ENCODE results near the gene OR52E5.

Gene OR52E5

DNA sequence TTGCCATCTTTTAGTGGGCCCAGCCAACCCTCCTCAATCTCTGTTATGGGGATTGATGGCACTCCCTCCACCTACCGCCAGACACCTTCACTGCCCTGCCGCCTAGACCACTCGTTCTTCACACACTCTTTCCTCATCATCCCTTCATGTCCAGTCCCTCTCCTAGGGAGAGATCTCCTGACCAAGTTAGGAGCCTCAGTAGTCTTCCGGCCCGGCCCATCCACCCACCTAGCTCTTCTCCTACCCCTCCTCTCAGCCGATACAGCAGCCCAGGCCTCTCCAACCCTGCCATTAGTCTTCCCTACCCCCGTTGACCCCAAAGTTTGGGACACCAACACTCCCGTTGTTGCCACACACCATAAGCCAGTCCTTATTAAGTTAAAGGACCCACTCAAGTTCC is 38.1 kb downstream of the OR52E5 start:
- POLR2A ChIA-PET, result no interaction called here

DNA sequence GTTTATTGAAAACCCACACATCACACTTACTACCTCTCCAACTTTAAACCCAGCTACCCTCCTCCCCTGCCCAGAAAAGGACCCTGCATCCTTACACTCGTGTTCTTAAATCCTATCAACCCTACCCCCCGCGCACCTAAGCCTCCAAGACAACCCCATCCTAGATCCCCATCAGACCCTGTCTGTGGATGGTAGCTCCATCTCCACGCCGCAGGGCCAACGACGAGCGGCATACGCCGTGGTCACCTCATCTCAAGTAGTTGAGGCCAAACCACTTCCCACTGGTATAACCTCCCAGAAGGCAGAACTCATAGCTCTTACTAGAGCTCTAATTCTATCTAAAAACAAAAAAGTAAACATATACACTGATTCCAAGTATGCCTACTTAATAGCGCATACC is 39.7 kb downstream of the OR52E5 start:
- 100% methylated on average over 6 of the region's 11 CpGs for WGBS (ENCODE audit: insufficient coverage)
- ChIA-PET CTCF (no interaction called here), POLR2A (no interaction called here)
- Histone ChIP-seq H3K4me1 (ENCODE audit: control extremely low read depth in 1 of 4, control insufficient read depth in 4 of 4, insufficient read depth in 4 of 4, low read length in 3 of 4) (no peaks in the 10 kb centered on the region), H3K9me3 (ENCODE audit: control extremely low read depth in 1 of 5, control insufficient read depth in 4 of 5, insufficient read depth in 2 of 5, low read depth in 1 of 5, low read length in 4 of 5) (peaks cover 0 to 9% (median 1%) of the 10 kb centered on the region in 5 experiments), H3K4me3 (ENCODE audit: control insufficient read depth in 1 of 7, extremely low read depth in 1 of 7, insufficient read depth in 4 of 7, low read depth in 2 of 7, low read length in 6 of 7) (no peak overlapping the region), H3K27me3 (replicated peaks in 2 of 5; ENCODE audit: control insufficient read depth in 4 of 5, insufficient read depth in 5 of 5, low read length in 4 of 5) (no peaks in the 10 kb centered on the region), H3K27ac (ENCODE audit: insufficient read depth in 1 of 2, low read depth in 1 of 2, low read length in 2 of 2, poor library complexity in 1 of 2, severe bottlenecking in 2 of 2) (no peak overlapping the region), H3K36me3 (ENCODE audit: control insufficient read depth in 4 of 4, insufficient read depth in 4 of 4, low read length in 3 of 4) (no peaks in the 10 kb centered on the region)
- no peak for DNase-seq

More for the DNA sequence above, 38.1 kb downstream of the OR52E5 start:
- Histone ChIP-seq H3K27me3 (replicated peaks in 2 of 5; ENCODE audit: control insufficient read depth in 4 of 5, insufficient read depth in 5 of 5, low read length in 4 of 5) (no peaks in the 10 kb centered on the region), H3K9me3 (ENCODE audit: control extremely low read depth in 1 of 5, control insufficient read depth in 4 of 5, insufficient read depth in 2 of 5, low read depth in 1 of 5, low read length in 4 of 5) (peaks cover 0 to 7% (median 0%) of the 10 kb centered on the region in 5 experiments), H3K4me1 (ENCODE audit: control extremely low read depth in 1 of 4, control insufficient read depth in 4 of 4, insufficient read depth in 4 of 4, low read length in 3 of 4) (no peaks in the 10 kb centered on the region), H3K27ac (ENCODE audit: insufficient read depth in 1 of 2, low read depth in 1 of 2, low read length in 2 of 2, poor library complexity in 1 of 2, severe bottlenecking in 2 of 2) (no peak overlapping the region), H3K4me3 (ENCODE audit: control insufficient read depth in 1 of 7, extremely low read depth in 1 of 7, insufficient read depth in 4 of 7, low read depth in 2 of 7, low read length in 6 of 7) (no peak overlapping the region), H3K36me3 (ENCODE audit: control insufficient read depth in 4 of 4, insufficient read depth in 4 of 4, low read length in 3 of 4) (no peaks in the 10 kb centered on the region)
- DNase-seq, result no peak
- CTCF ChIA-PET, result no interaction called here
- WGBS (ENCODE audit: insufficient coverage), result 95% methylated on average over 8 of the region's 8 CpGs

GRCh38 chr11:5933116-5933515 is 40.1 kb downstream of the OR52E5 start:
- no peak for DNase-seq
- peaks cover 0 to 13% (median 4%) of the 10 kb centered on the region in 5 experiments for H3K9me3 ChIP-seq (ENCODE audit: control extremely low read depth in 1 of 5, control insufficient read depth in 4 of 5, insufficient read depth in 2 of 5, low read depth in 1 of 5, low read length in 4 of 5)
- H3K27ac ChIP-seq (ENCODE audit: insufficient read depth in 1 of 2, low read depth in 1 of 2, low read length in 2 of 2, poor library complexity in 1 of 2, severe bottlenecking in 2 of 2), result no peak overlapping the region
- no peak overlapping the region for H3K4me3 ChIP-seq (ENCODE audit: control insufficient read depth in 1 of 7, extremely low read depth in 1 of 7, insufficient read depth in 4 of 7, low read depth in 2 of 7, low read length in 6 of 7)
- WGBS (ENCODE audit: insufficient coverage), result 96% methylated on average over 7 of the region's 10 CpGs
- CTCF ChIA-PET, result no interaction called here
- POLR2A ChIA-PET, result no interaction called here
- no peaks in the 10 kb centered on the region for H3K4me1 ChIP-seq (ENCODE audit: control extremely low read depth in 1 of 4, control insufficient read depth in 4 of 4, insufficient read depth in 4 of 4, low read length in 3 of 4)
- H3K27me3 ChIP-seq (replicated peaks in 2 of 5; ENCODE audit: control insufficient read depth in 4 of 5, insufficient read depth in 5 of 5, low read length in 4 of 5), result no peaks in the 10 kb centered on the region
- H3K36me3 ChIP-seq (ENCODE audit: control insufficient read depth in 4 of 4, insufficient read depth in 4 of 4, low read length in 3 of 4), result no peaks in the 10 kb centered on the region

DNA sequence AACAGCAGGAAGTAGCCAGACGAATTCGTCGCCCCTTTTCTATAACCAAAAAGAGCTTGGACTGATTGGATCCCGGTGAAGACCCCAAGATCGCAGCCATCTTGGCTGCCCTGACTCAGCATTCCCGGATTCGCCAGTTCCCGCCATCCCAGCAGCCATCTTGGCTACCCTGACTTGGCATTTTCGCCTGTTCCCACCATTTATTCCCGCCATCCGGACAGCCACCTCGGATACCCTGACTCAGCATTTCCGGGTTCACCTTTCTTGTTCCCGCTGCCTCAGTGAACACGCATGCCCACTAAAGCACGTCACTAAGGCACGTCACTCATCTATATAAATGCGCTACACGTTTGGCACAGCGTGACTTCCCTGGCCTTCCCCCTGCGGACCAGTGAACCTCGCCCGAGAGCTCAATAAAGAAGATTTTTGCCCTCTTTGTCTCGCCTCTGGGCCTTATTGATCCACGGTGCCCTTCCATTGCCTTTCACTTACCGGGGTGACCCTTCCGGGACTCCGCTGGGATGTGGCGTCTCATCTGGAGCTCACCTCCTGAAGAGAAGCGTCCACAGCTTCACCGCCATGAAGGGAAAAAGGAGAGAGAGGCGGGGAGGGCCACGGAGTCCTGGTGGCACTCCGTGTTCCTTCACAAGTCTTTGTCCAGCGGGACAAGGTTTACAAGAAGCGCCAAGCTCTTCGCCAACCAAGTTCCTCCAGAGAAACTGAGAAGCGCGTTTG is 45.0 kb downstream of the OR52E5 start:
- WGBS (ENCODE audit: insufficient coverage), result 93% methylated on average over 35 of the region's 39 CpGs

DNA sequence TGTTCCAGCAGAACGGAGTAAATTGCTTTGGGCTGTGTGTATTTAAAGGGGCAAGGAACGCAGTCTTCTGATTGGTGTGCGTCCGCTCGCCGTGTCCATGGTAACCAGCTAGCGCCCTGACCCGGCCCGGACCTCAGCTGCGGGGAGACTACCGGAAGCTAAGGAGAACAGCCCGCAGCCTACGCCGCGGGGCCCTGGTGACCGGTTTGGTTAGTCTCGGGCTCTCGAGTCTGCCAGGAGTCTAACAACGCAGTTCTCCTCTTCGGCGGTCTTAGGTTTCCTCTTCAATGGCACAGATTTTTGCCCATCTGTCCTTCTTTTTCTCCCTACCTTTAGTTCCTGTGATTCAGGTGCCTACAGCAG is 45.6 kb downstream of the OR52E5 start:
- peaks cover 0 to 2% (median 0%) of the 10 kb centered on the region in 5 experiments for H3K27me3 ChIP-seq (replicated peaks in 2 of 5; ENCODE audit: control insufficient read depth in 4 of 5, insufficient read depth in 5 of 5, low read length in 4 of 5)
- no peaks in the 10 kb centered on the region for H3K36me3 ChIP-seq (ENCODE audit: control insufficient read depth in 4 of 4, insufficient read depth in 4 of 4, low read length in 3 of 4)
- no peaks in the 10 kb centered on the region for H3K4me1 ChIP-seq (ENCODE audit: control extremely low read depth in 1 of 4, control insufficient read depth in 4 of 4, insufficient read depth in 4 of 4, low read length in 3 of 4)
- peaks cover 0 to 10% (median 4%) of the 10 kb centered on the region in 5 experiments for H3K9me3 ChIP-seq (ENCODE audit: control extremely low read depth in 1 of 5, control insufficient read depth in 4 of 5, insufficient read depth in 2 of 5, low read depth in 1 of 5, low read length in 4 of 5)
- ChIA-PET POLR2A (no interaction called here), CTCF (no interaction called here)
- H3K4me3 ChIP-seq (ENCODE audit: control insufficient read depth in 1 of 7, extremely low read depth in 1 of 7, insufficient read depth in 4 of 7, low read depth in 2 of 7, low read length in 6 of 7), result no peak overlapping the region
- no peak overlapping the region for H3K27ac ChIP-seq (ENCODE audit: insufficient read depth in 1 of 2, low read depth in 1 of 2, low read length in 2 of 2, poor library complexity in 1 of 2, severe bottlenecking in 2 of 2)
- no peak for DNase-seq
- 79% methylated on average over 17 of the region's 21 CpGs for WGBS (ENCODE audit: insufficient coverage)

More for the DNA sequence above, 45.0 kb downstream of the OR52E5 start:
- DNase-seq, result no peak
- ChIA-PET CTCF (no interaction called here), POLR2A (no interaction called here)
- no peaks in the 10 kb centered on the region for H3K36me3 ChIP-seq (ENCODE audit: control insufficient read depth in 4 of 4, insufficient read depth in 4 of 4, low read length in 3 of 4)
- H3K4me3 ChIP-seq (ENCODE audit: control insufficient read depth in 1 of 7, extremely low read depth in 1 of 7, insufficient read depth in 4 of 7, low read depth in 2 of 7, low read length in 6 of 7), result no peak overlapping the region
- peaks cover 0 to 10% (median 4%) of the 10 kb centered on the region in 5 experiments for H3K9me3 ChIP-seq (ENCODE audit: control extremely low read depth in 1 of 5, control insufficient read depth in 4 of 5, insufficient read depth in 2 of 5, low read depth in 1 of 5, low read length in 4 of 5)
- peaks cover 0 to 2% (median 0%) of the 10 kb centered on the region in 5 experiments for H3K27me3 ChIP-seq (replicated peaks in 2 of 5; ENCODE audit: control insufficient read depth in 4 of 5, insufficient read depth in 5 of 5, low read length in 4 of 5)
- H3K27ac ChIP-seq (ENCODE audit: insufficient read depth in 1 of 2, low read depth in 1 of 2, low read length in 2 of 2, poor library complexity in 1 of 2, severe bottlenecking in 2 of 2), result no peak overlapping the region
- no peaks in the 10 kb centered on the region for H3K4me1 ChIP-seq (ENCODE audit: control extremely low read depth in 1 of 4, control insufficient read depth in 4 of 4, insufficient read depth in 4 of 4, low read length in 3 of 4)

DNA sequence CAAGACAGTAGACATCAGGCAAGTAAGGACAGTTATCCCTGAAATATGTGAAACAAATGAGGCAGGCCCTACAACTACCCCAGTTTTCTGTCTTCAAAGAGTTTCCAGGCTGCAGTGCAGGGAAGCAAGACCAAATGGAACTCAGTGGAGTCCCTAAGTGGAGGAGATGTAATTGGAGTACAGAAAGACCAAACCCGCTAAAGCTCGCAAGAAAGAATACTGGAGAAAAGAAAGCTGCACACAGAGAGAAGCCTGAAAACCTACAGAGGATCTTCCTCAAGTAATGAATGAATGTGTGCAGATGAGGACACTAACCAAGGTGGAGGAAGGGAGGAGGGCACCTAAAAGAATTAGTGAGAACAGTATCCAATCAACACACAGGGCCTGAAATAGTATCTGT is 47.7 kb downstream of the OR52E5 start:
- H3K27me3 ChIP-seq (replicated peaks in 2 of 5; ENCODE audit: control insufficient read depth in 4 of 5, insufficient read depth in 5 of 5, low read length in 4 of 5), result peaks cover 0 to 2% (median 0%) of the 10 kb centered on the region in 5 experiments
- no peaks in the 10 kb centered on the region for H3K4me1 ChIP-seq (ENCODE audit: control extremely low read depth in 1 of 4, control insufficient read depth in 4 of 4, insufficient read depth in 4 of 4, low read length in 3 of 4)
- no peaks in the 10 kb centered on the region for H3K36me3 ChIP-seq (ENCODE audit: control insufficient read depth in 4 of 4, insufficient read depth in 4 of 4, low read length in 3 of 4)
- ChIA-PET CTCF (interaction anchor here (0.6 kb wide), 1 partner anchor 304 kb away, joined by 3 read pairs; no protein-coding TSS in a partner anchor), POLR2A (no interaction called here)
- H3K9me3 ChIP-seq (ENCODE audit: control extremely low read depth in 1 of 5, control insufficient read depth in 4 of 5, insufficient read depth in 2 of 5, low read depth in 1 of 5, low read length in 4 of 5), result peaks cover 0 to 10% (median 4%) of the 10 kb centered on the region in 5 experiments
- 96% methylated on average over 2 of the region's 2 CpGs for WGBS (ENCODE audit: insufficient coverage)
- no peak overlapping the region for H3K4me3 ChIP-seq (ENCODE audit: control insufficient read depth in 1 of 7, extremely low read depth in 1 of 7, insufficient read depth in 4 of 7, low read depth in 2 of 7, low read length in 6 of 7)
- no peak overlapping the region for H3K27ac ChIP-seq (ENCODE audit: insufficient read depth in 1 of 2, low read depth in 1 of 2, low read length in 2 of 2, poor library complexity in 1 of 2, severe bottlenecking in 2 of 2)
- no peak for DNase-seq

- Histone ChIP-seq H3K27me3 (replicated peaks in 2 of 5; ENCODE audit: control insufficient read depth in 4 of 5, insufficient read depth in 5 of 5, low read length in 4 of 5) (peaks cover 0 to 2% (median 0%) of the 10 kb centered on the region in 5 experiments), H3K27ac (ENCODE audit: insufficient read depth in 1 of 2, low read depth in 1 of 2, low read length in 2 of 2, poor library complexity in 1 of 2, severe bottlenecking in 2 of 2) (no peak within 1 kb of the TSS), H3K4me1 (ENCODE audit: control extremely low read depth in 1 of 4, control insufficient read depth in 4 of 4, insufficient read depth in 4 of 4, low read length in 3 of 4) (no peaks in the 10 kb centered on the region), H3K9me3 (ENCODE audit: control extremely low read depth in 1 of 5, control insufficient read depth in 4 of 5, insufficient read depth in 2 of 5, low read depth in 1 of 5, low read length in 4 of 5) (peaks cover 0 to 6% (median 4%) of the 10 kb centered on the region in 5 experiments), H3K36me3 (ENCODE audit: control insufficient read depth in 4 of 4, insufficient read depth in 4 of 4, low read length in 3 of 4) (no peaks in the 10 kb centered on the region), H3K4me3 (ENCODE audit: control insufficient read depth in 1 of 7, extremely low read depth in 1 of 7, insufficient read depth in 4 of 7, low read depth in 2 of 7, low read length in 6 of 7) (no peak within 1 kb of the TSS)
- ChIA-PET POLR2A (no interaction called here), CTCF (no interaction called here)
- no peak for DNase-seq
- WGBS (ENCODE audit: insufficient coverage), result 93% methylated on average over 3 of the region's 3 CpGs
These were observed 48.9 kb downstream of the OR52E5 start, which contains the start of gene OR56A3 for GRCh38 chr11:5941951-5942350. Gene OR56A3 (plus strand): TSS chr11:5942251. CDS start chr11:5947347, 5,096 bp downstream.
